Ishikawa (cell line): ENCODE data around the gene UBL4A.

Source experiments
- CREB1 ChIP-seq: IDR thresholded peaks from 2 replicates; pipeline ENCODE4 v1.6.1; 2012; ENCODE audit warnings: low read depth
- REST ChIP-seq: IDR thresholded peaks from 2 replicates; pipeline ENCODE4 v1.6.1; 2012; ENCODE audit warnings: low read depth, mild to moderate bottlenecking
- TEAD4 ChIP-seq: IDR thresholded peaks from 2 replicates; pipeline ENCODE4 v1.6.1; 2012

- TF ChIP-seq REST (no peak), CREB1 (no peak), TEAD4 (no peak)
Measured at GRCh38 chrX:154460326-154460725, 26.1 kb downstream of the UBL4A start.
